ENCODE results near the gene CCDC12. TPM values are rescaled to one million over a fixed set of nuclear protein-coding genes. Genes with fewer than 3 reads are reported as not detected.
A peak's percentile ranks its signal among the peaks of the same experiment; 100 is the strongest.
"Not testable (repeated sequence)": the region's sequence is repeated elsewhere in the genome, so short reads cannot be mapped to it uniquely, and the experiment has no call there.

The CCDC12 gene
- polyA plus RNA-seq, 1 donor from 2014 or later: 151 TPM

- Mint-ChIP-seq H3K27ac (peak overlapping the region in 1 of 3 donors; percentile 16), H3K4me1 (peaks cover 5 to 20% (median 15%) of the 10 kb centered on the region in 3 donors), H3K4me3 (no peak overlapping the region), H3K9me3 (no peaks in the 10 kb centered on the region), H3K27me3 (no peaks in the 10 kb centered on the region), H3K36me3 (peaks cover 13% of the 10 kb centered on the region)
These were observed 55.5 kb downstream of the CCDC12 start for GRCh38 chr3:46921041-46921440.

- H3K27me3 Mint-ChIP-seq: no peaks in the 10 kb centered on the region
- peaks cover 3 to 4% (median 4%) of the 10 kb centered on the region in 3 donors for H3K4me1 Mint-ChIP-seq
- H3K27ac Mint-ChIP-seq: no peak overlapping the region
- H3K4me3 Mint-ChIP-seq: no peak overlapping the region
- H3K36me3 Mint-ChIP-seq: peaks cover 13% of the 10 kb centered on the region
- no peaks in the 10 kb centered on the region for H3K9me3 Mint-ChIP-seq
These were observed 57.9 kb downstream of the CCDC12 start for GRCh38 chr3:46918634-46919033.

GRCh38 chr3:46918202-46918601, 58.3 kb downstream of the CCDC12 start:
- Mint-ChIP-seq H3K4me3 (no peak overlapping the region), H3K36me3 (peaks cover 11% of the 10 kb centered on the region), H3K27ac (no peak overlapping the region)

GRCh38 chr3:46917257-46917656, 59.3 kb downstream of the CCDC12 start:
- Mint-ChIP-seq H3K4me3 (no peak overlapping the region), H3K36me3 (peaks cover 11% of the 10 kb centered on the region), H3K27me3 (no peaks in the 10 kb centered on the region), H3K9me3 (no peaks in the 10 kb centered on the region), H3K27ac (no peak overlapping the region), H3K4me1 (no peaks in the 10 kb centered on the region)

More at GRCh38 chr3:46918202-46918601, 58.3 kb downstream of the CCDC12 start:
- Mint-ChIP-seq H3K27me3 (no peaks in the 10 kb centered on the region), H3K9me3 (no peaks in the 10 kb centered on the region), H3K4me1 (peaks cover 0 to under 1% (median 0%) of the 10 kb centered on the region in 3 donors)

- no peaks in the 10 kb centered on the region for H3K9me3 Mint-ChIP-seq
- H3K4me3 Mint-ChIP-seq: no peak overlapping the region
- no peaks in the 10 kb centered on the region for H3K4me1 Mint-ChIP-seq
- H3K27ac Mint-ChIP-seq: peak overlapping the region in 1 of 3 donors; percentile 59
- H3K36me3 Mint-ChIP-seq: peaks cover 11% of the 10 kb centered on the region
- no peaks in the 10 kb centered on the region for H3K27me3 Mint-ChIP-seq
These were observed 59.7 kb downstream of the CCDC12 start for GRCh38 chr3:46916799-46917198.

- no peak overlapping the region for H3K4me3 Mint-ChIP-seq
- H3K9me3 Mint-ChIP-seq: no peaks in the 10 kb centered on the region
- H3K27ac Mint-ChIP-seq: no peak overlapping the region
- H3K27me3 Mint-ChIP-seq: no peaks in the 10 kb centered on the region
- H3K36me3 Mint-ChIP-seq: peaks cover 11% of the 10 kb centered on the region
- H3K4me1 Mint-ChIP-seq: no peaks in the 10 kb centered on the region
These were observed 60.3 kb downstream of the CCDC12 start for GRCh38 chr3:46916278-46916677.

GRCh38 chr3:46915297-46915822, 61.2 kb downstream of the CCDC12 start:
- Mint-ChIP-seq H3K27ac (peak overlapping the region; percentile 4 to 60 (median 27)), H3K4me3 (no peak overlapping the region), H3K4me1 (no peaks in the 10 kb centered on the region), H3K36me3 (peaks cover 11% of the 10 kb centered on the region), H3K27me3 (no peaks in the 10 kb centered on the region), H3K9me3 (no peaks in the 10 kb centered on the region)

- Mint-ChIP-seq H3K27me3 (no peaks in the 10 kb centered on the region), H3K4me1 (no peaks in the 10 kb centered on the region), H3K9me3 (no peaks in the 10 kb centered on the region), H3K36me3 (peaks cover 11% of the 10 kb centered on the region), H3K4me3 (no peak overlapping the region), H3K27ac (peak overlapping the region in 1 of 3 donors; percentile 4)
These were observed 61.7 kb downstream of the CCDC12 start for GRCh38 chr3:46914849-46915248.

GRCh38 chr3:46913644-46914043, 62.9 kb downstream of the CCDC12 start:
- H3K4me1 Mint-ChIP-seq: peaks cover 0 to 5% (median 4%) of the 10 kb centered on the region in 3 donors
- no peaks in the 10 kb centered on the region for H3K9me3 Mint-ChIP-seq
- H3K36me3 Mint-ChIP-seq: peaks cover 6% of the 10 kb centered on the region
- no peaks in the 10 kb centered on the region for H3K27me3 Mint-ChIP-seq
- no peak overlapping the region for H3K4me3 Mint-ChIP-seq
- H3K27ac Mint-ChIP-seq: no peak overlapping the region

GRCh38 chr3:46912986-46913385, 63.6 kb downstream of the CCDC12 start:
- peak overlapping the region in 1 of 3 donors; percentile 19 for H3K27ac Mint-ChIP-seq
- peaks cover 0 to 5% (median 4%) of the 10 kb centered on the region in 3 donors for H3K4me1 Mint-ChIP-seq

GRCh38 chr3:46910914-46911313, 65.6 kb downstream of the CCDC12 start:
- not testable (repeated sequence) for H3K4me1 Mint-ChIP-seq, H3K36me3 Mint-ChIP-seq, H3K4me3 Mint-ChIP-seq, H3K27ac Mint-ChIP-seq, H3K9me3 Mint-ChIP-seq, H3K27me3 Mint-ChIP-seq

More at GRCh38 chr3:46912986-46913385, 63.6 kb downstream of the CCDC12 start:
- Mint-ChIP-seq H3K9me3 (no peaks in the 10 kb centered on the region), H3K4me3 (no peak overlapping the region), H3K27me3 (no peaks in the 10 kb centered on the region), H3K36me3 (peaks cover 3% of the 10 kb centered on the region)

GRCh38 chr3:46910166-46910760, 66.3 kb downstream of the CCDC12 start:
- peaks cover 0 to 5% (median 4%) of the 10 kb centered on the region in 3 donors for H3K4me1 Mint-ChIP-seq
- H3K36me3 Mint-ChIP-seq: no peaks in the 10 kb centered on the region
- H3K27ac Mint-ChIP-seq: no peak overlapping the region
- H3K4me3 Mint-ChIP-seq: no peak overlapping the region
- H3K9me3 Mint-ChIP-seq: no peaks in the 10 kb centered on the region
- no peaks in the 10 kb centered on the region for H3K27me3 Mint-ChIP-seq

- Mint-ChIP-seq H3K36me3 (no peaks in the 10 kb centered on the region), H3K4me1 (peaks cover 0 to 5% (median 4%) of the 10 kb centered on the region in 3 donors), H3K9me3 (no peaks in the 10 kb centered on the region), H3K27ac (peak overlapping the region in 2 of 3 donors; percentile 29 to 46), H3K4me3 (peak overlapping the region in 2 of 4 donors; percentile 16 to 69), H3K27me3 (no peaks in the 10 kb centered on the region)
These were observed 66.9 kb downstream of the CCDC12 start for GRCh38 chr3:46909535-46910161.

- no peaks in the 10 kb centered on the region for H3K27me3 Mint-ChIP-seq
- no peak overlapping the region for H3K4me3 Mint-ChIP-seq
- no peaks in the 10 kb centered on the region for H3K36me3 Mint-ChIP-seq
- H3K27ac Mint-ChIP-seq: peak overlapping the region in 2 of 3 donors; percentile 29 to 46
- H3K9me3 Mint-ChIP-seq: no peaks in the 10 kb centered on the region
- peaks cover 0 to 5% (median 4%) of the 10 kb centered on the region in 3 donors for H3K4me1 Mint-ChIP-seq
These were observed 67.5 kb downstream of the CCDC12 start for GRCh38 chr3:46908986-46909534.

- H3K9me3 Mint-ChIP-seq: no peaks in the 10 kb centered on the region
- H3K36me3 Mint-ChIP-seq: no peaks in the 10 kb centered on the region
- H3K27ac Mint-ChIP-seq: no peak overlapping the region
- peaks cover 0 to 5% (median 4%) of the 10 kb centered on the region in 3 donors for H3K4me1 Mint-ChIP-seq
- H3K27me3 Mint-ChIP-seq: no peaks in the 10 kb centered on the region
- no peak overlapping the region for H3K4me3 Mint-ChIP-seq
These were observed 68.1 kb downstream of the CCDC12 start for GRCh38 chr3:46908294-46908985.

Data from IgD-negative memory B cell (primary cell).